OCI-LY3 (cell line): Measurements from ENCODE around the gene CTNND2.

Experiments
- H2AFZ ChIP-seq: fragments of 200-600, 300-600 bp; shearing (Covaris generic); 2 replicates; pipeline ENCODE4 v1.6.0; 2014; ENCODE audit warnings: antibody characterized with exemption, low read depth, low read length
- H3K27ac ChIP-seq: fragments of 200-600, 300-600 bp; sonication (generic); 2 replicates; pipeline ENCODE4 v1.5.1; 2014; ENCODE audit warnings: mild to moderate bottlenecking, low read length, moderate library complexity, mixed read lengths
- H3K27me3 ChIP-seq: fragments of 200-600, 300-600 bp; sonication (generic); 2 replicates; pipeline ENCODE4 v1.6.1; 2014; ENCODE audit warnings: low read depth, low read length, mixed read lengths
- H3K36me3 ChIP-seq: fragments of 200-600, 300-600 bp; sonication (generic); replicated peaks from 2 replicates; pipeline ENCODE3; 2014; ENCODE audit warnings: low read depth, low read length, mixed read lengths
- H3K4me1 ChIP-seq: fragments of 300-600, 200-600 bp; sonication (generic); 2 replicates; pipeline ENCODE4 v1.6.1; 2014; ENCODE audit warnings: low read length, mixed read lengths
- H3K4me2 ChIP-seq: fragments of 200-600, 300-600 bp; sonication (generic); 2 replicates; pipeline ENCODE4 v1.6.1; 2014; ENCODE audit warnings: low read length, mixed read lengths
- H3K4me3 ChIP-seq: fragments of 300-600, 200-600 bp; sonication (generic); 2 replicates; pipeline ENCODE4 v1.5.1; 2014; ENCODE audit warnings: antibody characterized with exemption, mild to moderate bottlenecking, low read length, moderate library complexity
- H3K79me2 ChIP-seq: fragments of 300-600, 200-600 bp; shearing (Covaris generic); 2 replicates; pipeline ENCODE4 v1.6.1; 2014; ENCODE audit warnings: mild to moderate bottlenecking, low read length, mixed read lengths
- H3K9ac ChIP-seq: fragments of 300-600, 200-600 bp; shearing (Covaris generic); 2 replicates; pipeline ENCODE4 v1.6.0; 2014; ENCODE audit warnings: mild to moderate bottlenecking, low read length, moderate library complexity
- H3K9me3 ChIP-seq: fragments of 200-600, 300-600 bp; shearing (Covaris generic); 2 replicates; pipeline ENCODE4 v1.6.1; 2014; ENCODE audit warnings: low read length, mixed read lengths; ENCODE audit not compliant: insufficient read depth
- H4K20me1 ChIP-seq: fragments of 200-600, 300-600 bp; sonication (generic); 2 replicates; pipeline ENCODE4 v1.6.1; 2016; ENCODE audit warnings: low read length, mixed read lengths; ENCODE audit not compliant: insufficient read depth
- CTCF ChIP-seq: fragments of 200-600, 300-600 bp; sonication (generic); IDR thresholded peaks from 2 replicates; pipeline ENCODE4 v1.5.1; 2014; ENCODE audit warnings: antibody characterized with exemption, low read length, low read depth
- EZH2phosphoT487 ChIP-seq: fragments of 200-600 bp; shearing (Covaris generic); IDR thresholded peaks from 2 replicates; pipeline ENCODE4 v1.6.1; 2018; ENCODE audit warnings: antibody characterized with exemption, mixed run types, low read depth

The CTNND2 gene

GRCh38 chr5:11497651-11498050 lies 406.6 kb downstream of the CTNND2 start:
- no peak overlapping the region for H3K9ac ChIP-seq
- no peaks in the 10 kb centered on the region for H4K20me1 ChIP-seq
- no peak overlapping the region for H2AFZ ChIP-seq
- no peaks in the 10 kb centered on the region for H3K36me3 ChIP-seq
- no peak for TF ChIP-seq CTCF
- TF ChIP-seq EZH2phosphoT487, result no peak
- H3K4me3 ChIP-seq, result no peak overlapping the region
- no peaks in the 10 kb centered on the region for H3K9me3 ChIP-seq
- H3K27me3 ChIP-seq, result no peaks in the 10 kb centered on the region
- no peak overlapping the region for H3K27ac ChIP-seq
- no peaks in the 10 kb centered on the region for H3K79me2 ChIP-seq
- H3K4me1 ChIP-seq, result no peaks in the 10 kb centered on the region
- no peak overlapping the region for H3K4me2 ChIP-seq

GRCh38 chr5:11496137-11496719 lies 408.0 kb downstream of the CTNND2 start:
- Histone ChIP-seq H3K27ac (no peak overlapping the region), H3K79me2 (no peaks in the 10 kb centered on the region), H3K9ac (no peak overlapping the region), H4K20me1 (no peaks in the 10 kb centered on the region), H3K27me3 (no peaks in the 10 kb centered on the region), H3K36me3 (no peaks in the 10 kb centered on the region), H3K4me2 (no peak overlapping the region), H3K4me1 (no peaks in the 10 kb centered on the region), H3K4me3 (no peak overlapping the region), H3K9me3 (no peaks in the 10 kb centered on the region), H2AFZ (no peak overlapping the region)
- TF ChIP-seq EZH2phosphoT487, result no peak
- TF ChIP-seq CTCF, result no peak

GRCh38 chr5:11494340-11494739 lies 409.9 kb downstream of the CTNND2 start:
- TF ChIP-seq EZH2phosphoT487 (no peak), CTCF (peak; percentile 35; the same call in 1 of the 2 replicates)
- no peaks in the 10 kb centered on the region for H3K4me1 ChIP-seq
- H3K79me2 ChIP-seq, result no peaks in the 10 kb centered on the region
- H3K27ac ChIP-seq, result no peak overlapping the region
- H3K9ac ChIP-seq, result no peak overlapping the region
- no peaks in the 10 kb centered on the region for H3K27me3 ChIP-seq
- H3K36me3 ChIP-seq, result no peaks in the 10 kb centered on the region
- no peaks in the 10 kb centered on the region for H3K9me3 ChIP-seq
- H2AFZ ChIP-seq, result no peak overlapping the region
- H4K20me1 ChIP-seq, result no peaks in the 10 kb centered on the region
- H3K4me2 ChIP-seq, result no peak overlapping the region
- no peak overlapping the region for H3K4me3 ChIP-seq

GRCh38 chr5:11491404-11492075 lies 412.7 kb downstream of the CTNND2 start:
- Histone ChIP-seq H3K36me3 (no peaks in the 10 kb centered on the region), H3K9me3 (no peaks in the 10 kb centered on the region), H3K4me3 (no peak overlapping the region), H3K27ac (no peak overlapping the region), H4K20me1 (no peaks in the 10 kb centered on the region), H3K4me2 (no peak overlapping the region), H3K9ac (no peak overlapping the region), H3K79me2 (no peaks in the 10 kb centered on the region), H3K27me3 (no peaks in the 10 kb centered on the region), H3K4me1 (no peaks in the 10 kb centered on the region), H2AFZ (no peak overlapping the region)
- TF ChIP-seq EZH2phosphoT487, result no peak
- TF ChIP-seq CTCF, result no peak
